ENCODE measurements around the gene LPIN3. TPM values are rescaled to one million over a fixed set of nuclear protein-coding genes. Genes with fewer than 3 reads are reported as not detected.
"Not testable (repeated sequence)": the region's sequence is repeated elsewhere in the genome, so short reads cannot be mapped to it uniquely, and the experiment has no call there.

LPIN3 gene
- total RNA-seq, result 0.27 TPM

GRCh38 chr20:41340327-41341055 lies at the start of gene LPIN3:
Gene LPIN3, plus strand, starts transcription at chr20:41340821. Its CDS starts 4,983 bp downstream, at chr20:41345804.
- DNase-seq (ENCODE audit: low read depth in 2 of 3, low spot score in 2 of 3), result peak in 2 of 3 donors; percentile 39 to 41

DNA sequence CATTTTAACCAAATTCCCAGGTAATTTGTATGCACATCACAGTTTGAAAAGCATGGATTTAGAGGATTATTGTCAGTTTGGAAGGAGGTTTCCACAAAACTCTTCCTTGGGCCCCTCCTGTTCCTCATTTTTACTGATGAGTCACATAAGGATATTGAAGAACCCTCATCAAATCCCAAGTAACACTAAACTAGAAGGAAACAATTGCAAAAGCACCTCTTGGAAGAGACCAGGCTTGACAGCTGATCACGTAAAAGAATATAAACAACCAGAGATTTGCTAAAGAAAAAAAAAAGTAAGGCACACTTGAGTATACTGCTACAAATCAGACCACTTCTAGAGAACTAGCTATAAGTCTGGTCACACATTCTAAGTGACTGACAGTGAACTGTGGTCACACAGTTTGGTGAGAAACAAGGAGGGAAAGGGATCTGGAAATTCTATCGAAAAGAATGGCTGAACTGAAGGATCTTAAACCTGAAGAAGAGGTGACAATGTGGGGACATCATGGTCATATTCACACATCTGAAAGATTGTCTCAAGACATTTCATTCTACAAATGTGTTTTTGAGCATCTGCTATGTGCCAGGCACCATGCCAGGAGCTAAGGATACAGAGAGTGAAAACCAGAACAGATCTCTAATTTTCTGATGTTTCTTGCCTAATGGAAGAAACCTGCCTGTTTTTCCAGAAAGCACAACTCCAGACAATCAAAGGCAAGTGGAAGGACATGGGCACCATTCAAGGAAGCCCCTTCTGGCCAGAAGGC lies 47.2 kb upstream of the LPIN3 start:
- no peak for DNase-seq (ENCODE audit: low read depth in 2 of 3, low spot score in 2 of 3)

DNA sequence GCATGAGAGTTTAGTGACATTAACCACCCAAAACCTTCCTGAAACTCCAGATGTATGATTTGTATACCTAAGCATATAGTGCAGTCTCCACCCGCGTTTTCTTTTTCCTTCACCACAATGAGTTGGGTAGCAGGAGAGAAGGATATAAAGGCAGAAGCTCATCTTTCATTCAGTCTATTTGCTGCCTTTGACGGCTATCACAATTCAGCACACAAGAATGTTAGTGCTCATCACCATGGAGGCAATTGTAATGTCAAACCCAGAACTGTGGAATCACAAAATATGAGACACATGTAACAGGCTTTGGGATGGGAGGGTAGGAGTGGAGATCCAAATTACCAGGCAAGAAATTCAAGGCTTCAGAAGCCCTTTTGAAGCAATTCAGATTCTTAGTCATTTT lies 40.7 kb upstream of the LPIN3 start:
- DNase-seq (ENCODE audit: low read depth in 2 of 3, low spot score in 2 of 3), result no peak

- DNase-seq (ENCODE audit: low read depth in 2 of 3, low spot score in 2 of 3), result no peak
Observed at GRCh38 chr20:41300383-41300782, 40.2 kb upstream of the LPIN3 start.

GRCh38 chr20:41300886-41301285 lies 39.7 kb upstream of the LPIN3 start:
- no peak for DNase-seq (ENCODE audit: low read depth in 2 of 3, low spot score in 2 of 3)

GRCh38 chr20:41304002-41304401 lies 36.6 kb upstream of the LPIN3 start:
- DNase-seq (ENCODE audit: low read depth in 2 of 3, low spot score in 2 of 3), result no peak

GRCh38 chr20:41304424-41305079 lies 36.1 kb upstream of the LPIN3 start:
- no peak for DNase-seq (ENCODE audit: low read depth in 2 of 3, low spot score in 2 of 3)

DNA sequence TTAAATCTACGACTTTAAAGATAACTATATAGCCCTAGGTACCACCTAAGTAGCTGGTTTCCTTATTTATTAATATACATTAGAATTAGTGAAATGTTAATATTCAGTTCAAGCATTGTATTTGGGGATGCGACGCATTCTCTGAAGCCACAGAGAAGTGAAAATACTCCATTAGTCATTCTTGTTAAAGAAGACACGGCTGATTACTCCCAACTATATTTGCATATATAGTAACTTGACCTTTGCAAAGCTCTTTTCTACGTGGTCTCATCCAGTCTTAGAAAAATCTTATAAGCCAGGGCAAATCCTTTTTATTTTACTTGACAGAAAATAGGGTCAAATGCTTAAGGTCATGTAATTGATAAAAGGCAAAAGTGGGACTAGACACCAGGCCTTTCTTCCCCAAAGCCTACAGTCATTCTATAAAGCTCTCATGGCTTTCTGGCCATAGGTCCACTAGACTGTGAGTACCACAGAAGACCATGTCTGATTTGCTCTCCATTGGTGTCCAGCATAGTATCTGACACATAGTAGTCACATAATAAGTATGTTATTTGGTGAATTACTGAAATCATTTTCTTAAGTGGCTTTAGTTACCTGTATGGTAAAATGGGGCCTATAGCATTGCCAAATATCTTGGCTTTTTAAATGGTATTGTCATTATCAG lies 34.4 kb upstream of the LPIN3 start:
- DNase-seq (ENCODE audit: low read depth in 2 of 3, low spot score in 2 of 3), result no peak

- no peak for DNase-seq (ENCODE audit: low read depth in 2 of 3, low spot score in 2 of 3)
Observed at GRCh38 chr20:41307021-41307420, 33.6 kb upstream of the LPIN3 start.

DNA sequence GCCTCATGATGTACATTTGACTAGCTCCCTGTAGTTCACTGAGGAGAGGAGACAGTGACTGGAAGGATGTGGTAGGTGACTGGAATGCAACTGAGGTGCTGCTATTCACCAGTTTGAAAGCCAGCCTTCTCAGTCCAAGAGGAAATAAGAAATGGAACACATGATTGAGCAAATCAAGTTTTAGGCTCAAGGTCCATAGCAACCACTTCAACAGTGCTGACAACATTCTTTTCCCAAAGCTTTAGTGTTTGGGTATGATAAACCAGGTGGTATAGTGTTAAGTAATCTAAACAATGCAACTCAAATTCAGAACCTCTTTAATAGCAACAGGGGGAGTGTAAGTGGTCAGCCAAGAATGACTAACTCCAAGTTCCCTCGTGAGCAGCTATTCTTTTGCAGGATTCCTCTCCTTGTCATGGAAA lies 32.3 kb upstream of the LPIN3 start:
- no peak for DNase-seq (ENCODE audit: low read depth in 2 of 3, low spot score in 2 of 3)

- peak in 1 of 3 donors; percentile 44 for DNase-seq (ENCODE audit: low read depth in 2 of 3, low spot score in 2 of 3)
Observed at GRCh38 chr20:41308726-41309413, 31.8 kb upstream of the LPIN3 start.

DNA sequence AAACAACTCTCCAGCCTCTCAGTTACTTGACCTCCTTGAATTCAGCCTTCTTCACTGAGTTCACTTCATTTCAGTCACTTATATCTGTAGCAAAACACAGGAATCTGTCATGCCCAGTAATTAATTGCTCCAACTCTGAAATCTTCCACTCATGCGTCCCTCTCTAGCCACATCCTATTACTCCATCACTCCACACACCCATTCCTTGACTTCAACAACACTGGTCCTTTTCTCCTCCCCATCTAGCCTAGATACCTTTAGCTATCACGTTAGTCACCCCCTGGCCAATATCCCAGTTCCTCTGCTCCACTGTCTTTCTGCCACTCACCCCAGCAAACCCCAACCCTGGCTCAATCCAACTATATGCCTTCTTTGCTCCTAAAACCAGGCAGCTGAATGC lies 30.8 kb upstream of the LPIN3 start:
- DNase-seq (ENCODE audit: low read depth in 2 of 3, low spot score in 2 of 3), result no peak

DNA sequence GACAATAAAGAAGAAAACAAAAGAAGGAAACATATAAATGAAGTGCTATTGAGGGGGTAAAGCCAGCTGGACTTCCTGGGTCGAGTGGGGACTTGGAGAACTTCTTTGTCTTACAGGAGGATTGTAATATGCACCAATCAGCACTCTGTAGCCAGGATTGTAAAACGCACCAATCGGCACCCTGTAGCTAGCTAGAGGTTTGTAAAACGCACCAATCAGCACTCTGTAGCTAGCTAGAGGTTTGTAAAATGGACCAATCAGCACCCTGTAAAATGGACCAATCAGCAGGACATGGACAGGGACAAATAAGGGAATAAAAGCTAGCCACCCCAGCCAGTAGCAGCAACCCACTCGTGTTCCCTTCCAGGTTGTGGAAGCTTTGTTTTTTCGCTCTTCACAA lies 28.6 kb upstream of the LPIN3 start:
- not testable (repeated sequence) for DNase-seq (ENCODE audit: low read depth in 2 of 3, low spot score in 2 of 3)

DNA sequence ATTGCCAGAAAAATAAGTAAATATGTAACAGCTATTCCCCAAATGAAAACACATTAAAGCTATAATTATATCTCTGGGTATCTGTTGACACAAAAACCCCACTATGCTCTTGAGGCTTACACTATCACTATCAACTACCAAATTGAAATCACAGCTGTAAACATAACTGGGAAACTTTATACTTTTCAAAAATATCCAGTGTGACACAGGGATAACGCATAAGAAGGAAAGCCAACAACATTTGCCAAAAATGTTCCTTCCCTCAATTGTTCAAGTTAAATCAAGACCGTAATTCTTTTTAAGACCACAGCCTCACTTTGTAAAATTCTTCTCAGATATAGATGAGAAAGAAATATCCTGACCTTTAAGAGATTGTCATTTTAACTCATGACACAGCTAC lies 26.2 kb upstream of the LPIN3 start:
- no peak for DNase-seq (ENCODE audit: low read depth in 2 of 3, low spot score in 2 of 3)

GRCh38 chr20:41316051-41316450 lies 24.6 kb upstream of the LPIN3 start:
- no peak for DNase-seq (ENCODE audit: low read depth in 2 of 3, low spot score in 2 of 3)

GRCh38 chr20:41316602-41317545 lies 23.7 kb upstream of the LPIN3 start:
- DNase-seq (ENCODE audit: low read depth in 2 of 3, low spot score in 2 of 3), result peak; percentile 37 to 65 (median 54)

DNA sequence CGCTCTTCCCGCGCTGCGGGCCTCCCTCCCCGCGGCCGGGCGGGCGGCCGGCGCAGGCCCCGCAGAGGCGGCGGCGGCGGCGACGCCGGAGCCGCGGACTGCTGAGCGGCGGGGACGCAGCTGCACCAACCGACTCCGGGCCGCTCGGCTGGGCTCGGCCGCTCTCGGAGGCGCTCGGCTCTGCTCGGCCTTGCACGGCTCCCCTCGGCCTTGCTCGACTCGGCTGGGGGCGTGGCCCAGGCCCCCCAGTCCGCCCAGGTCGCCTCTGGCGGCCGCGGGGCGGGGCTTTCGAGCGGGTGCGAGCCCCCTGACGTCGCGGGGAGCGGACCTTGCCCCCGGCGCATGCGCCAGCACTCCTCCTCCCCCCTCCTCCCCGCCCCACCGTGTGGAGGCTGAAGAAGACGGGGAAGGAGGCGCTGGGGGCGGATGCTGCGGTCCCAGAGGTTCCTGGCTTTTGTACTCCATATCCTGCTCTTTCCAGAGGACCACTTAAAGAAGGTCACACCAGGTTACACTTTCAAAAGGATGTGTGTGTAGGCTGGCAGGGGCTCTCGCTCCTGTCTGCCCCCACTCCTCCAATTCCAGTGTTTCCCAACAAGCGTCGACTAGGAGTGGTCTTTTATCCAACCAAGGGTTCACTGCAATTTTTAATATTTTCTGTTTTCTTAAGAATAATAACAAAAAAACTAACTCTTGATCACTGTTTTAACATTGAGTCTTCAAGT lies 22.9 kb upstream of the LPIN3 start, which contains the start of gene ZHX3:
ZHX3 (minus strand) TSS at position 186 of the 725 bp plus-strand sequence. CDS start 112,815 bp downstream, outside the sequence.
- DNase-seq (ENCODE audit: low read depth in 2 of 3, low spot score in 2 of 3), result peak; percentile 90 to 97 (median 96)

DNA sequence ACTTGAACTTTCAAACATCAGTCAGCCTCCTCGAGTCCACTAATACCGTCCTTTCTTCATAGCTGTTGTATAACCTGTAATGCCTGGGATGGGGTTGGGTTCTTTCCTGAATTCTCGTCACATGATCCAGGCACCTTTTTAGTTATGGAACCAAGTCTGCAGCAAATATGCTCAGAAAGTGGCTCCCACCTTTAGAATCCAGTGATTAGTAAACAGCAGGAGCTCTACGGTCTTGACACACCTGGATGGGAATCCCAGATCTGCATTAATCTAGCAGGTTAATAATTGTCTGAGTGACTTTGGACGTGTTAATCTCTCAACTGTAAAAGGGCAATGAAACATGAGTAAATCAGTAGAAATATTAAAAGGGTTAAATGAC lies 22.4 kb upstream of the LPIN3 start:
- DNase-seq (ENCODE audit: low read depth in 2 of 3, low spot score in 2 of 3), result no peak

DNA sequence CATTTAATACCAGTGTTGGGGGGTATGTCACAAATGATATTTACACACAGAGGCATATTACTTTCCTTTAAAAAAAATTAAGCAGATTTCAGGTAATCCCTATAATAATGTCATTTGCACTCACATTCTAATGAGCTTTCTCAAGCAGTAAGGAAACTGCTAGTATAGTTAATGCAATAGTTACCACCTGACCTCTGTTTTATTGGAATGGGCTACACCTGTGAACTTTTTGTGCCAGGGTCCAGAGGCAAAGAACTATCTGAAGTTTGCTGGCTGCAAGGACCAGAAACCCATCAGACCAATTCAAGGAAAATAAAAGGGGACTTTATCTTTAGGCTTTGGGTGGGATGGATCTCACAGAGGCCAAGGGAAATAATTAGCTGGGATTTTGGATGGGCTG lies 20.2 kb upstream of the LPIN3 start:
- no peak for DNase-seq (ENCODE audit: low read depth in 2 of 3, low spot score in 2 of 3)
